Left kidney (tissue), 2 donors: Measurements from ENCODE around the gene LDLRAP1. TPM values are rescaled to one million over a fixed set of nuclear protein-coding genes. Genes with fewer than 3 reads are reported as not detected.
"Not testable (repeated sequence)": the region's sequence is repeated elsewhere in the genome, so short reads cannot be mapped to it uniquely, and the experiment has no call there.

Experiments used
- DNase-seq: peaks from one replicate; pipeline ENCODE4 v3.0.0-alpha.2; 2013
- polyA plus RNA-seq: library from polyadenylated mRNA; unstranded; fragments of 120-200 nt; gene quantifications from one replicate; pipeline ENCODE4 v1.2.1, GENCODE V29; 2013; ENCODE audit not compliant: insufficient read length

The LDLRAP1 gene
- polyA plus RNA-seq, 1 donor = 12.9 TPM

GRCh38 chr1:25576459-25577133 lies 33.2 kb downstream of the LDLRAP1 start:
- DNase-seq = no peak

- no peak for DNase-seq
Observed at GRCh38 chr1:25577134-25577920, 33.9 kb downstream of the LDLRAP1 start.

- DNase-seq = no peak
Observed at GRCh38 chr1:25579292-25580252, 36.2 kb downstream of the LDLRAP1 start.

DNA sequence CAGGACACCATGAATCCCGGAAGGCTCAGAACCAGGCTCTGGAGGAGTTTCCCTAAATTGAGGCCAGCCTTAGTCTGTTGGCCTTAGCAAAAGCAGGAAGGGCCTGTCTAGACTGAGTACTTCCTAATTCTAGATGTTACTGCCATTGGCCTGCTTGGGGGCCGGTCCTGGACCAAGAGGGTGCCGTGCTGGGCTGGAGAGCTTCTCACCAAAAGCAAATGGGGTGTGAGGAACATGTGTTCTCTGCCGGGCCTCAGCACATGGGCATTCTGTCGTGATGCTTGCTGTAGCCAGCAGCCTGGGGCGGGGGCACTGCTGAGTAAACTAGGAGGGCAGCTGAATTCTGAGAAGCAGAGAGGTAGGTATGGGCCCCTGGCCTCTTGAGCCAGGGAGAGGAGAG lies 37.5 kb downstream of the LDLRAP1 start:
- no peak for DNase-seq

DNA sequence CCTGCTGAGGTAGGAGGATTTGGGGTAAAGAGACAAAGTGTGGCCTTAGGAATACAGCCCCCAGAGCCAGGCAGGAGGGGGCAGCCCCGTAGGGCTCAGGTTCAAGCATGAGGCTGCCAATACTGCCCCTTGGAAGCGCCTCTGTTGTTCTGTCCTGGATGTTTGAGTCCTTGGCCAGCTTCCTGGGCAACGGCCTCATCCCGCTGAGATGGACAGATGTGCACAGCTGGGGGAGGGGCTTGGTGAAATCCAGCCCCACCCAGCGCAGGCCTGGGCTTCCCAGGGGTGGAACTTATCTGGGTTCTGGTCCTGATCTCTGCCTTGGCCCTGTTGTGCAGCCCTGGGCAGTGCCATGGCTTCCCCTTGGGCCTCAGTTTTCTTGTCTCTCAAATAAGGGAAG lies 38.4 kb downstream of the LDLRAP1 start:
- no peak for DNase-seq

DNA sequence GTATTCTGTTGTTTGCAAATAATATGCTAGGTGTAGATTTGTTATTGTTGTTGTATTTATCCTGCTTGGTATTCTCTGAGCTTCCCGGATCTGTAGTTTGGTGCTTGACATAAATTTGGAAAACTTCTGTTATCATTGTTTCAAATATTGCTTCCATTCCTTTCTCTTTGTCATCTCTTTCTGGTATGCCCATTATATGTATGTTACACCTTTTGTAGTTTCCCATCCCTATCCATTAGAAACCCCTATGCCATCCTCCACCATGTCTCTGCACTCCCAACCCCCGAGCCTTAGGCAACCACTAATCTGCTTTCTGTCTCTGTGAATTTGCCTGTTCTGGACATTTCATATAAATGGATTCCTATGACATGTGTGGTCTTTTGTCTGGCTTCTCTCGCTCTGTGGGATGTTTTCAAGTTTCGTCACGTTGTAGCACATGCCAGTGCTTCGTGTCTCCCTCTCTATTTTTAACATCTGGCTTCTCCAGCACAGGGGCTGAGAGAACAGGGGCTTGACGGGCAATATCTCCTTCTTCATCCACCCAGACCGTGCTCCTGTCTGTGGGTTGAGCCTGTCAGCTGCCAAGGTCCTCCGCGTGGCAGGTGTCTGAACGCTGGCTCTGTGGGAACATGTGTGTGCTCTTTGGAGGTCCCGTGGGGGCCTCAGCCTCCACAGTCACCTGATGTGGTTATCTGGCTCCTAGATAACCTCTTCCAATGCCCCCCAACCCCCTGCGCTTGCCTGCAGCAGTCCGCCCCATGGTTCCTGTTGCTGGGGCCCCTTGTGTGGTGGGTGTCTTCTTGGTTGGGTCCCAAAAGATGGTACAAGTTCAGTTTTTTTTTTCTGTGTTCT lies 40.3 kb downstream of the LDLRAP1 start:
- DNase-seq = no peak

DNA sequence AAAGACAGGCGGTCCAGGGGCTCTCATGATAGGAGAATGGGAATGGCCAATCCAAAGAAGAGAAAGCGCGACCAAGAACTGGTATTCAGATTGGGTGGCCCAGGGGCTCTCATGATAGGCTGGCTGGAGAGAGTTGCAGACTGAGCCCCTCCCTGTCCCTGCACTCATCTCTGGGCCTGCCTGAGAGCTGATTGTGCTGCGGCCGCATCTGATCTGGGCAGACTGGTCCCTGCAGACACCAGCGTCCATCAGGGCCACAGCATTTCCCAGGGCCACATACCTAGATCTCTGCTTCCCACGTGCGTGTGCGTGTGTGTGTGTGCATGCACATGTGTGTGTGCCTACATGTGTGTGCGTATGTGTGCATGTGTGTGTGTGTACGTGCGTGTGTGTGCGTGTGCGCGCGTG lies 42.8 kb downstream of the LDLRAP1 start:
- DNase-seq = no peak

GRCh38 chr1:25587290-25587689 lies 43.9 kb downstream of the LDLRAP1 start:
- DNase-seq = no peak

GRCh38 chr1:25588224-25588623 lies 44.8 kb downstream of the LDLRAP1 start:
- not testable (repeated sequence) for DNase-seq

GRCh38 chr1:25588786-25589185 lies 45.4 kb downstream of the LDLRAP1 start:
- not testable (repeated sequence) for DNase-seq

DNA sequence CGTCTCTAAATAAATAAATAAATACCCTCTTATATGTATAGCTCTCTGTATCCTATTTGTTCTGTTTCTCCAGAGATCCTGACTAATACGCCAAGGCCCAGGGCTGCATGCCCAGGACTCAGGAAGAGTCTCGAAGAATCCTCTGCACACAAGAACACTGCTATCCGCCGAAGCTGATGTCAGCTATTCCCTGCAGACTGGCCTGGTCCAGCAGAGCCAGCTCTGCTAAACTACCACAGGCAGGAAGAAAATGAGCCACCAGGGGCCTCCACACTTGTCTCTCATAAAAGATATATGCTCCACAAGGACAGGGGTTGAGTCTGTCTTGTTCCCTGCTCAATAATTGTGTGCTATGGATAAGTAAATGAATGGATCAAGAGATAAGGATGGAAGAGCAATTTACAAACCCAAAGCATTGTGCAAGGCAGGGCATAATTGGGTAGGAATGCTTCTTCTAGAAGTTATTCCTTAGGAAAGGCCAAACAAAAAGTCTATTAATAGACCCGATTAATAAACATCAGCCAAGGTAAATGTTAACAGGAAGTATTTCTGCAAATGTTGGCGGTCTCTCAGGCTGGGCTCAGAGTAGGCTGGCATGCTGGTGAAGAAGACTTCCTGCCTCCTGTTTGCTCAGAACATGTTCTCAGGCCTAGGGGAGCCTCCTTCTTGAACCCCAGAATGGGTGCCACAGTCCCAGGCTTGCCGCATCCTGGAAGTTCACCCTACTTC lies 46.9 kb downstream of the LDLRAP1 start:
- no peak for DNase-seq

DNA sequence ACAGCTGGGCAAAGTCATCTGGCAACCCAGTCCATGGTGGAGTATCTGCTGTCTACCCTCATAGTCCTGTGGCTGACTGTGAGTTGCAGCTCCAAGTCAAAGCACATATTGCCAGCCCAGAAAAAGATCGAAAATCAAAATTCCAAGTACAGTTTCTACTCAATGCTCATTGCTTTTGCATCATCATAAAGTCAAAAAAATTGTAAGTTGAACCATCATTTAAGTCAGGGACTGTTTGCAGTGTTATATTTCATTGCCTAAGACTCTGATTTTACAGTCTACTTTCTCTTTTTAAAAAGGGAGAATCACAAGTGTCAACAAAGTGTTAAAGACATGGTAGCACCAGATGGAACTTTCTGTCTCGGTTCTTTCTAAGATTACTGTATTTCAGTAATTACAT lies 50.5 kb downstream of the LDLRAP1 start:
- no peak for DNase-seq

GRCh38 chr1:25594971-25595370 lies 51.6 kb downstream of the LDLRAP1 start:
- no peak for DNase-seq

GRCh38 chr1:25596641-25597040 lies 53.2 kb downstream of the LDLRAP1 start:
- DNase-seq = not testable (repeated sequence)

- no peak for DNase-seq
Observed at GRCh38 chr1:25598879-25599278, 55.5 kb downstream of the LDLRAP1 start.

GRCh38 chr1:25599969-25600610 lies 56.7 kb downstream of the LDLRAP1 start:
- no peak for DNase-seq

DNA sequence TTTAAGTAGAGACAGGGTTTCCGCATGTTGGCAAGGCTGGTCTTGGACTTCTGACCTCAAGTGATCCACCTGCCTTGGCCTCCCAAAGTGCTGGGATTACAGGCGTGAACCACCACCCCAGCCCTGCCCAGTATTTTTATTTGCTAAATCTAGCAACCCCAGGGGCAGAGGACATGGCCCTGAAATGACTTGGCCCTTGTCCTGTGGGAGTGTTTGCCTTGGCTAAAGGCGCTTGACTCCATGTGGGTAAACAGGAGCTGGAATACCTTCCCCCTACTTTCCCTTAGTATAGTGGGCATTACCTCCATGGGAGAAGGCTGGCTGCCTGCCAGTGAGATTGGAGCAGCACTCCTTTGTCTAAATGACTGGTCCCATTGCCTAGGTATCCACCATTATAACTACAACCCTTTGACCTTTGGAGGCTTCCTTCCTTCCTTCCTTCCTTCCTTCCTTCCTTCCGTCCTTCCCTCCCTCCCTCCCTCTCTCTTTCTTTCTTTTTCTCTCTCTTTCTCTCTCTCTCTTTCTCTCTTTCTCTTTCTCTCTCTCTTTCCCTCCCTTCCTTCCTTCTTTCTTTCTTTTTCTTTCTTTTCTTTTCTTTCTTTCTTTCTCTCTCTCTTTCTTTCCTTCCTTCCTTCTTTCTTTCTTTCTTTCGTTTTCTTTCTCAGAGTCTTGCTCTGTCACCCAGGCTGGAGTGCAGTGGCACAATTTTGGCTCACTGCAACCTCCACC lies 57.7 kb downstream of the LDLRAP1 start:
- DNase-seq = not testable (repeated sequence)

DNA sequence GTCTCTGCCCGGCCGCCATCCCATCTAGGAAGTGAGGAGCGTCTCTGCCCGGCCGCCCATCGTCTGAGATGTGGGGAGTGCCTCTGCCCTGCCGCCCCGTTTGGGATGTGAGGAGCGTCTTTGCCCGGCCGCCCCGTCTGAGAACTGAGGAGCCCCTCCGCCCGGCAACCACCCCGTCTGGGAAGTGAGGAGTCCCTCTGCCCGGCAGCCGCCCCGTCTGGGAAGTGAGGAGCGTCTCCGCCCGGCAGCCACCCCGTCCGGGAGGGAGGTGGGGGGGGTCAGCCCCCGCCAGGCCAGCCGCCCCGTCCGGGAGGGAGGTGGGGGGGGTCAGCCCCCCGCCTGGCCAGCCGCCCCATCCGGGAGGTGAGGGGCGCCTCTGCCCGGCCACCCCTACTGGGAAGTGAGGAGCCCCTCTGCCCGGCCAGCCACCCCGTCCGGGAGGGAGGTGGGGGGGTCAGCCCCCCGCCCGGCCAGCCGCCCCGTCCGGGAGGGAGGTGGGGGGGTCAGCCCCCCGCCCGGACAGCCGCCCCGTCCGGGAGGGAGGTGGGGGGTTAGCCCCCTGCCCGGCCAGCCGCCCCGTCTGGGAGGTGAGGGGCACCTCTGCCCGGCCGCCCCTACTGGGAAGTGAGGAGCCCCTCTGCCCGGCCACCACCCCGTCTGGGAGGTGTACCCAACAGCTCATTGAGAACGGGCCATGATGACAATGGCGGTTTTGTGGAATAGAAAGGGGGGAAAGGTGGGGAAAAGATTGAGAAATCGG lies 60.6 kb downstream of the LDLRAP1 start:
- not testable (repeated sequence) for DNase-seq

DNA sequence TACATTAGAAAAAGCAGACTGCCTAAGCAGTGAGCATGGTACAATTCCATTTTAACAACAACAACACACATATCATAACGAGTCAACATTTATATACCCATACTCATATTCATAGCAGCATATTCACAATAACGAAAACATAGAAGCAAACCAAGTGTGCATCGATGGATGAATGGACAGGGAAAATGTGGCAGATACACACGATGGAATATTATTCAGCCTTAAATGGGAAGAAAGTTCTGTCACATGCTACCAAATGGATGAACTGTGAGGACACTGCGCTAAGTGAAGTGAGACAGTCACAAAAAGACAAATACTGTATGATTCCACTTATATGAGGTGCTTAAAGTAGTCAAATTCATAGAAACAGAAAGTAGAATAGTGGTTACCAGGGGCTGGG lies 63.7 kb downstream of the LDLRAP1 start:
- DNase-seq = no peak
